Prostate gland (tissue), 2 donors: ENCODE data around the gene TRAT1.

Experiments
- POLR2AphosphoS5 ChIP-seq: sonication (generic); formaldehyde crosslinking; IDR thresholded peaks from one replicate; pipeline ENCODE4 v1.6.1; 2017; ENCODE audit warnings: antibody characterized with exemption
- TF ChIP-seq, protein P1 (sequence below), 4 experiments: fragments of 200-600 bp in 2 of 4; fragments of 450-650 bp in 2 of 4; sonication (generic) in 2 of 4; IDR thresholded peaks; 1 replicate in 3 of 4; 2 replicates in 1 of 4; pipeline ENCODE4 v1.5.1; 2016 to 2019; ENCODE audit warnings: antibody characterized with exemption in 4 of 4, mild to moderate bottlenecking in 2 of 4, moderate library complexity in 2 of 4

DNA sequence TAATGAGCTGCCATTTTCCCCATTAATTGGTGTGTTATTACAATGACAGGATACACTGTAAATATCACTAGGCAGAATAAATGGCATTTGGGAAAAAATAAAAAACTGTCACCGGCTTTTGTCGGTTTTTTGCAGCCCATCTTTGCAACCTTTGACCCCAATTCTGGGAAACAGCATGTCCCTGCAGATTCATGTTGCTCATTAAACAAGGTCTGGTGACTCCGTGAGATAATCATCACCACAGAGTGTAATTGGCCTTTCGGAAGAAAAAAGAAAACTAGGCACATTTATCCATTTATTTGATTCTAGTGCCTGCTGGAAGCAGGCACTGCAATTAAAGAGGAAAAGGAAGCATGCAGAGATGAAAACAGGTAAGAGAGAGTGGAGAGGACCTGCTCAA is 64.5 kb downstream of the TRAT1 start:
- TF ChIP-seq, protein P1, sequence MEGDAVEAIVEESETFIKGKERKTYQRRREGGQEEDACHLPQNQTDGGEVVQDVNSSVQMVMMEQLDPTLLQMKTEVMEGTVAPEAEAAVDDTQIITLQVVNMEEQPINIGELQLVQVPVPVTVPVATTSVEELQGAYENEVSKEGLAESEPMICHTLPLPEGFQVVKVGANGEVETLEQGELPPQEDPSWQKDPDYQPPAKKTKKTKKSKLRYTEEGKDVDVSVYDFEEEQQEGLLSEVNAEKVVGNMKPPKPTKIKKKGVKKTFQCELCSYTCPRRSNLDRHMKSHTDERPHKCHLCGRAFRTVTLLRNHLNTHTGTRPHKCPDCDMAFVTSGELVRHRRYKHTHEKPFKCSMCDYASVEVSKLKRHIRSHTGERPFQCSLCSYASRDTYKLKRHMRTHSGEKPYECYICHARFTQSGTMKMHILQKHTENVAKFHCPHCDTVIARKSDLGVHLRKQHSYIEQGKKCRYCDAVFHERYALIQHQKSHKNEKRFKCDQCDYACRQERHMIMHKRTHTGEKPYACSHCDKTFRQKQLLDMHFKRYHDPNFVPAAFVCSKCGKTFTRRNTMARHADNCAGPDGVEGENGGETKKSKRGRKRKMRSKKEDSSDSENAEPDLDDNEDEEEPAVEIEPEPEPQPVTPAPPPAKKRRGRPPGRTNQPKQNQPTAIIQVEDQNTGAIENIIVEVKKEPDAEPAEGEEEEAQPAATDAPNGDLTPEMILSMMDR (IDR thresholded peaks at IDR 0.05), result no peak
- TF ChIP-seq POLR2AphosphoS5, result no peak
